Measurements from ENCODE around the gene MMS22L. TPM values are rescaled to one million over a fixed set of nuclear protein-coding genes. Genes with fewer than 3 reads are reported as not detected.

Gene MMS22L
- total and polyA plus RNA-seq, 2 of the 4 experiments (the other 2 are of a cell fraction) = 6.1 to 18.6 TPM

GRCh38 chr6:97246842-97247241, 36.2 kb downstream of the MMS22L start:
- Histone ChIP-seq H2BK20ac (ENCODE audit: low read depth, low read length) (no peak overlapping the region), H4K91ac (ENCODE audit: insufficient read depth, low read depth, low read length) (no peak overlapping the region), H3K14ac (replicated peaks; ENCODE audit: low read depth, low read length) (no peak overlapping the region), H3K4me1 (ENCODE audit: control insufficient read depth, insufficient read depth, low read length) (no peaks in the 10 kb centered on the region), H3K4me2 (ENCODE audit: low read depth, low read length) (no peak overlapping the region), H3K23ac (ENCODE audit: low read depth, low read length) (no peak overlapping the region), H3K4ac (ENCODE audit: low read depth, low read length) (no peak overlapping the region), H3K18ac (ENCODE audit: low read depth, low read length) (no peak overlapping the region), H3K27ac (ENCODE audit: insufficient read depth, low read length) (no peak overlapping the region), H2AK9ac (replicated peaks; ENCODE audit: low read depth, low read length, poor library complexity) (no peak overlapping the region), H4K8ac (ENCODE audit: low read depth in 2 of 2, low read length in 2 of 2) (no peak overlapping the region), H3K9me1 (ENCODE audit: insufficient read depth, low read length) (no peaks in the 10 kb centered on the region), H4K5ac (ENCODE audit: low read depth, low read length) (no peak overlapping the region), H2AFZ (replicated peaks; ENCODE audit: low read length, poor library complexity) (no peak overlapping the region), H2BK15ac (ENCODE audit: low read depth, low read length) (no peak overlapping the region), H2BK5ac (ENCODE audit: low read depth, low read length, poor library complexity, severe bottlenecking) (no peak overlapping the region), H3K9me3 (ENCODE audit: control insufficient read depth, insufficient read depth, low read length) (no peaks in the 10 kb centered on the region), H2AK5ac (ENCODE audit: low read depth, low read length) (no peak overlapping the region), H3K4me3 (ENCODE audit: insufficient read depth, low read depth, low read length) (no peak overlapping the region), H3K27me3 (ENCODE audit: control insufficient read depth, insufficient read depth, low read length) (no peaks in the 10 kb centered on the region), H2BK120ac (ENCODE audit: low read depth, low read length) (no peak overlapping the region), H4K20me1 (ENCODE audit: insufficient read depth, low read length) (no peaks in the 10 kb centered on the region), H3K9ac (ENCODE audit: low read depth, low read length) (no peak overlapping the region), H3K56ac (ENCODE audit: extremely low read depth, insufficient read depth, low read length) (no peak overlapping the region), H3K79me1 (ENCODE audit: low read depth in 1 of 2, low read length in 2 of 2) (no peaks in the 10 kb centered on the region; a peak in 1 of 4 replicates), H3K36me3 (ENCODE audit: control insufficient read depth, insufficient read depth, low read length) (no peaks in the 10 kb centered on the region; the same call in 1 of the 2 replicates)
- intact Hi-C loops (cut with micrococcal nuclease) (loop anchor here (2.0 kb wide), 1 partner anchor 24 kb away; no protein-coding TSS in a partner anchor), dilution Hi-C loops (cut with HindIII; ENCODE audit: low sequenced_read_pairs, unreplicated experiment) (no loop called here), in situ Hi-C loops (cut with MboI; ENCODE audit: low sequenced_read_pairs) (no loop called here)
- CTCF ChIA-PET = interaction anchor here (0.7 kb wide), 1 partner anchor 14 kb away, joined by 3 read pairs; no protein-coding TSS in a partner anchor
- POLR2A ChIA-PET (ENCODE audit: unreplicated experiment) = no interaction called here
- DNase-seq = no peak
- WGBS, 2 experiments (ENCODE audit: extremely low coverage in 2 of 2, insufficient read length in 1 of 2) = no CpG with 5 or more reads among the region's 1 CpG
- BruUV-seq (replicated peaks) = no TSS peak
- ATAC-seq (ENCODE audit: low read depth) = no peak
- TF ChIP-seq CHD1 (IDR thresholded peaks at IDR 0.05; ENCODE audit: low read depth, low read length) (no peak), FOS (IDR thresholded peaks at IDR 0.05; ENCODE audit: low read depth, low read length) (no peak), SMC3 (IDR thresholded peaks at IDR 0.05; ENCODE audit: low read depth, low read length) (no peak), MAFK (IDR thresholded peaks at IDR 0.05; ENCODE audit: low read depth, low read length) (peak; percentile 55; the same call in 1 of the 2 replicates), ELK1 (IDR thresholded peaks at IDR 0.05; ENCODE audit: borderline replicate concordance, low read depth, low read length) (no peak), BHLHE40 (IDR thresholded peaks at IDR 0.05; ENCODE audit: low read depth, low read length) (no peak)
